Large intestine (tissue), 3 donors: ENCODE data around the gene MYH3. TPM values are rescaled to one million over a fixed set of nuclear protein-coding genes. Genes with fewer than 3 reads are reported as not detected.

ENCODE experiments used
- DNase-seq, 2 donors: peaks; one replicate each; pipeline versions ENCODE4 v3.0.0 to v3.0.0-alpha.2; 2013
- H3K27ac ChIP-seq: one replicate; pipeline ENCODE4 v1.5.1; 2013; ENCODE audit warnings: low read length
- H3K27me3 ChIP-seq: 2 replicates; pipeline ENCODE4 v1.6.1; 2013; ENCODE audit warnings: low read length; ENCODE audit not compliant: control insufficient read depth, insufficient read depth
- H3K36me3 ChIP-seq: 2 replicates; pipeline ENCODE4 v1.6.1; 2013; ENCODE audit warnings: low read length; ENCODE audit not compliant: control insufficient read depth, insufficient read depth
- H3K4me1 ChIP-seq: one replicate; pipeline ENCODE4 v1.6.1; 2013; ENCODE audit warnings: low read length; ENCODE audit not compliant: control insufficient read depth, insufficient read depth
- H3K4me3 ChIP-seq: one replicate; pipeline ENCODE4 v1.5.1; 2013; ENCODE audit warnings: low read length
- H3K9me3 ChIP-seq: one replicate; pipeline ENCODE4 v1.6.1; 2013; ENCODE audit warnings: mild to moderate bottlenecking, low read depth, low read length, moderate library complexity; ENCODE audit not compliant: control insufficient read depth
- WGBS: methylation state at CpG from one replicate; pipeline ENCODE4 v1.1.5; 2013; ENCODE audit warnings: low lambda C conversion rate; ENCODE audit not compliant: insufficient coverage; 5-methylcytosine and 5-hydroxymethylcytosine counted together
- polyA plus RNA-seq: library from polyadenylated mRNA; unstranded; fragments of 120-200 nt; gene quantifications from one replicate; pipeline ENCODE4 v1.2.1, GENCODE V29; 2013

Gene MYH3
- polyA plus RNA-seq, 1 donor, result 26.7 TPM

DNA sequence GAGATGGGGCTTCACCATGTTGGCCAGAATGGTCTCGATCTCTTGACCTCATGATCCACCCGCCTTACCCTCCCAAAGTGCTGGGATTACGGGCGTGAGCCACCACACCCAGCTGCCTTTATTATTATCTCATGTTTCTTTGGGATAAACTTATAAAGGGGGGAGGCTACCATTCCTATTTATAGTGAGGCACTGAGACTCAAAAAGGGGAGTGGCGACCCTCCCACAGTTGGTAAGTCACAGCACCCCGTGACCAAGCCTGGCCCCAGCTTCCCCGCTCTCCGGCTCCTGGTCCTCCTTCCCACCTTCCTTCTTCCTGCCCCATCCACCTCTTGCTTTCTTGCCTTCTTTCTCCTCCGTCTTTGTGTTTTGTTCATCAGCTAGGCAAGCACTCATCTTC, 5.2 kb downstream of the MYH3 start:
- Histone ChIP-seq H3K9me3 (no peaks in the 10 kb centered on the region), H3K36me3 (peaks cover 3% of the 10 kb centered on the region), H3K4me3 (no peak overlapping the region), H3K27ac (no peak overlapping the region), H3K4me1 (no peaks in the 10 kb centered on the region), H3K27me3 (no peaks in the 10 kb centered on the region)
- WGBS, result 0% methylated on average over 1 of the region's 9 CpGs
- DNase-seq, result no peak

DNA sequence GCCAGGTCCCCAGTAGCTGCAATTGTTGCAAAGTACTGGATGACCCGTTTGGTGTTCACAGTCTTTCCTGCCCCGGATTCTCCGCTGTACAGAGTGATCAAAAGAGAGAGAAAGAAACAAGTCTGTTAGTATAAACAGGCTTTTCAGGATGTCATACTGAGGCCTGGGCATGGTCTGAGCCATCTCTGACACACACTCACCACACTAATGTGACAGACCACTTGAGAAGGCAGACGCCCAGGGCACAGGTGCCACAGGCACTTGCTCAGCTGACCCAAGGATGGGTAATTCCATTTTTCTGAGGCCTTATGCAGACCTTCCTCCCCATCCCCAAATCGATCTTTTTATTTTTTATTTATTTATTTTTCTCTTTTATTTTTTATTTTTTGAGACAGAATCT, 7.5 kb downstream of the MYH3 start:
- no peak overlapping the region for H3K4me3 ChIP-seq
- no peaks in the 10 kb centered on the region for H3K9me3 ChIP-seq
- H3K36me3 ChIP-seq, result peaks cover 5% of the 10 kb centered on the region
- H3K27ac ChIP-seq, result no peak overlapping the region
- no peaks in the 10 kb centered on the region for H3K4me1 ChIP-seq
- H3K27me3 ChIP-seq, result no peaks in the 10 kb centered on the region
- 100% methylated on average over 1 of the region's 5 CpGs for whole genome bisulfite sequencing
- DNase-seq, result no peak

DNA sequence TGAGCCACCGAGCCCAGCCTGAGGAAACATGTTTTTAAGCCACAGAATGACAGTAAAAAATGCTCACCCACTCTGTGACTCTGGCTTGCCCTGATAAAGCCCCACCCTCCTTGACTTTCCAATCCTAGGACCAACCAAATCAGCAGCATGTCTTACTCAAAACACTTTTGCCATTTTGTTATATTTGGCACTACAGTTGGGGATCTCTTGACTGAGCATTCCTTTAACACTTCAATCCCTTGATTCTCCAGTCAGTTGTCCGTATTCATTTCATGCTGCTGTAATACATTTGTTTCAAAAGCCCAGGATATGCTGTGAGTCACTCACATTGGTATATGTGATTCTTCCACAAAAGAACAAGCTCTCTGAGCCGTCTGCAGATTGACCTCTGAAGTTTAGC, 8.2 kb downstream of the MYH3 start:
- H3K36me3 ChIP-seq, result peaks cover 9% of the 10 kb centered on the region
- H3K27me3 ChIP-seq, result no peaks in the 10 kb centered on the region
- no CpG with 5 or more reads among the region's 3 CpGs for WGBS
- H3K4me3 ChIP-seq, result no peak overlapping the region
- DNase-seq, result no peak
- H3K4me1 ChIP-seq, result no peaks in the 10 kb centered on the region
- no peak overlapping the region for H3K27ac ChIP-seq
- H3K9me3 ChIP-seq, result no peaks in the 10 kb centered on the region

DNA sequence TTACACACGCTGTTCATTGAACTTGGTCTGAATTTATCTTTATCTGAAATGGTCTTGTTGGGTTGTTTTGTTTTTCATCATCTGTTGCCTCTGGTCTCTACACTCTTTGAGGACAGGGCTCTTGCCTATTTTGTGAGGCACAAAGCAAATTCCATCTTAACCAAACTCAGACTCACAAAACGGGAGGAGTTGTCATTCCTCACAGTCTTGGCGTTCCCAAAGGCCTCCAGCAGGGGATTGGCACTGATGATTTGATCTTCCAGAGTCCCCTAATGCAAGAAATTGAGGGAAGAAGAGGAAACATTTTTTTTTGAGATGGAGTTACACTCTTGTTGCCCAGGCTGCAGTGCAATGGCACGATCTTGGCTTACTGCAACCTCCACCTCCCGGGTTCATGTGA, 8.7 kb downstream of the MYH3 start:
- Histone ChIP-seq H3K27me3 (no peaks in the 10 kb centered on the region), H3K27ac (no peak overlapping the region), H3K9me3 (no peaks in the 10 kb centered on the region), H3K36me3 (peaks cover 9% of the 10 kb centered on the region), H3K4me3 (no peak overlapping the region), H3K4me1 (no peaks in the 10 kb centered on the region)
- DNase-seq, result no peak
- WGBS, result 100% methylated on average over 1 of the region's 5 CpGs

DNA sequence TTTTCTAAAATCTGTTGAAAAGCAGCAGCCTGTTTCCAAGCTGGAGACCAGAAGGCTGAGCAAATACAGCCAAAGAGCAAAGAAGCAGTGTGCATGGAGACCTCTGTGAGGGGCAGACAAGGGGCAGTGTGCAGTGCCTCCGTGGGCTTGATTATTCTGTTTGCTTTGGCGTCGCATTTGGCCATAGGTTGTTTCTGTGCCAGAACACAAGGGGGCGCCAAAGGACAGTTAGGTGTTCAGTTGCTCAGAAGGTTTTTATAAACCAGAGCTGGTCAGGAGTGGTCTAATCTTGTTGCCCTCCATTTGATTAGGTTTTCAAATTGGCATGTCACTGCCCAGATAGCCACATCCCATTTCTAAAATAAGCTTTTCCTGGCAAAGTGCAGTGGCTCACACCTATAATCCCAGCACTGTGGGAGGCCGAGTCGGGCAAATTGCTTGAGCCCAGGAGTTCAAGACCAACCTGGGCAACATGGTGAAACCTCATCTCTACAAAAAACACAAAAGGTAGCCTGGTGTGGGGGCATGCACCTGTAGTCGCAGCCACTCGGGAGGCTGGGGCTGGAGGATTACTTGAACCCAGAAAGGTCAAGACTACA, 10.6 kb downstream of the MYH3 start:
- H3K4me3 ChIP-seq, result no peak overlapping the region
- WGBS, result no CpG with 5 or more reads among the region's 8 CpGs
- peak; percentile 49 to 51 for DNase-seq

DNA sequence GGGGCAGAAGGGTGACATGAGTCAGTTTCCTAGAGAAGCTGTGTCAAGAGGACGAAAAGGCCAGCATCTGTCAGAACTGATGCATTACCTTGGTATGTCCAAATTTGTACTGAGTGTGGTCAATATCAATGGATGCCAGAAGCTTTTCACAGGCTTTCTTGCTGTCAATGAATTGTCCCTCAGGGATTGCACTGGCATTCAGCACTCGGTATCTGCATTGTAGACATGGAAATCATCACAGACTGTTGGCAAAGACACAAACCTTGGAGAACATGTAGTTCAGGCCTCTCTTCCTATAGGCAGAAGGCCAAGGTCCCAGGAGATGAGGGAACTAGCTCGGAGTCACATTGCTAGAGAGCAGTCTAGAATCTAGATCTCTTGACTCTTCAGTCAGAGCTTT, 16.6 kb downstream of the MYH3 start:
- no peak for DNase-seq
- no peak overlapping the region for H3K4me3 ChIP-seq
- no peaks in the 10 kb centered on the region for H3K27me3 ChIP-seq
- H3K36me3 ChIP-seq, result peaks cover 29% of the 10 kb centered on the region
- WGBS, result 67% methylated on average over 1 of the region's 3 CpGs
- no peak overlapping the region for H3K27ac ChIP-seq
- no peaks in the 10 kb centered on the region for H3K9me3 ChIP-seq
- H3K4me1 ChIP-seq, result no peaks in the 10 kb centered on the region

More for the DNA sequence above, 10.6 kb downstream of the MYH3 start:
- Histone ChIP-seq H3K27ac (no peak overlapping the region), H3K36me3 (peaks cover 14% of the 10 kb centered on the region), H3K27me3 (no peaks in the 10 kb centered on the region), H3K4me1 (no peaks in the 10 kb centered on the region), H3K9me3 (no peaks in the 10 kb centered on the region)

DNA sequence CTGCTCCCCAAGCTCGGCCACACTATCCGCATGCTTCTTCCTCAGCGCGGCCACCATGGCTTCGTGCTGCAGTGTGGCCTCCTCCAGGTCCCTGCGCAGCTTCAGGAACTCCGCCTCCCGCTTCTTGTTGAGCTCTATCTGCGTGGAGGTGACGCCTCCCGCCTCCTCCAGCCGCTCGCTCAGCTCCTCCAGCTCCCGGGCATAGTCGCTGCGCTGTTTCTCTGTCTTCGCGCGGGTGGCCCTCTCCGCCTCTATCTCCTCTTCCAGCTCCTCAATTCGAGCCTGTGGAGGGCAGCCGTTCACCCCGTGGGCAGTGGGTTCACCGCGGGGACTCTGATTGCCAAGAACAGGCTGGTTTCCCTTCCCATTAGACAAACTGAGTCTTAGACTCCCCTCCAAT, 19.0 kb downstream of the MYH3 start:
- no peaks in the 10 kb centered on the region for H3K9me3 ChIP-seq
- H3K4me3 ChIP-seq, result no peak overlapping the region
- H3K27me3 ChIP-seq, result no peaks in the 10 kb centered on the region
- H3K27ac ChIP-seq, result no peak overlapping the region
- no CpG with 5 or more reads among the region's 25 CpGs for WGBS
- H3K4me1 ChIP-seq, result no peaks in the 10 kb centered on the region
- peaks cover 28% of the 10 kb centered on the region for H3K36me3 ChIP-seq
- DNase-seq, result no peak

DNA sequence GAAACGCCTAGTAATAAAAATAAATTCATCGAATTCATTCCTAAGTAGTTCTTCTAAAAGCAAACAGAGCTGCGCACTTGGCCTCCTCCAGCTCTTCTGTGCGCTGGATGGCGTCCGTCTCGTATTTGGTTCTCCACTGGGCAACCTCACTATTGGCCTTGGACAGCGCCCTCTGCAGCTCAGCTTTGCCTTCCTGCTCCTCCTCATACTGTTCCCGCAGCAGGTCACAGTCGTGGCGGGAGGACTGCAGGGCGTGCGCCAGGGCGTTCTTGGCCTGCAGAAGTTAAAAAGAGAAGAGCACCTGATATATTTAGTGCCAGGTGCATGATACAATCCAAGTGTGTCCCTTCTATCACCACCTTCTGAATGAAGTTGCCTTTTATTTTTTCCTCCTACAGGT, 21.8 kb downstream of the MYH3 start:
- no peak for DNase-seq
- no CpG with 5 or more reads among the region's 14 CpGs for WGBS
- H3K4me1 ChIP-seq, result no peaks in the 10 kb centered on the region
- no peaks in the 10 kb centered on the region for H3K27me3 ChIP-seq
- H3K4me3 ChIP-seq, result no peak overlapping the region
- no peak overlapping the region for H3K27ac ChIP-seq
- H3K9me3 ChIP-seq, result no peaks in the 10 kb centered on the region
- peaks cover 25% of the 10 kb centered on the region for H3K36me3 ChIP-seq

DNA sequence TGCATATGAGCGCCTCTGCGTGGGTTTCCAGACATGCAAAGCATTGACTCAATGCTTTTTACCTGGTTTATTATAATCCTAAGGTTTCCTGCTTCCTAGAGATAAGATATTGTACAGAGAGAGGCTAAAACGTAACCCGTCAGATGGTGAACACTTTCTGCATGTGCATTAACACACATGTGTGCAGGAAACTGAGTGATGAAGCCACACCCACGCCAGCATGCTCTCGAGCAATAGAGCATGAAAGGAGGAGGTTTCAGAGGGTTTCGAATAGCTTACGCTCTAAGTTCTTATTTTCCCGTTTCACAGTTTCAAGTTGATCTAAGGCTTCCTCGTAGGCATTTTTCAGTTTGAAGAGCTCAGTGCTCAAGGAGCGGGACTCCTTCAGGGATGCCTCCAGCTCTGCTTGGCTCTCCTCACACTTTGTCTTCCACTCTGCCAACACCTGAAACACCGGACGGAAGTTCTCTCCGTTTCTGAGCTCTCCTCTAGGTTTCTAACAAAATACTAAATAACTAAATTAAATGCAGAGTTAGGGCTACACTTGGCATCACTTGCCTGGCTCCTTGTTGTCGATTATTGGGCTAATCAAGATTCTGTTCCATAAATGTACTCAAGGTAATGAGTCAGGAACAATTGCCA, 23.2 kb downstream of the MYH3 start:
- H3K27me3 ChIP-seq, result no peaks in the 10 kb centered on the region
- no peak overlapping the region for H3K4me3 ChIP-seq
- no peak overlapping the region for H3K27ac ChIP-seq
- H3K9me3 ChIP-seq, result no peaks in the 10 kb centered on the region
- no peaks in the 10 kb centered on the region for H3K4me1 ChIP-seq
- whole genome bisulfite sequencing, result 98% methylated on average over 7 of the region's 15 CpGs
- peaks cover 20% of the 10 kb centered on the region for H3K36me3 ChIP-seq
- DNase-seq, result no peak

DNA sequence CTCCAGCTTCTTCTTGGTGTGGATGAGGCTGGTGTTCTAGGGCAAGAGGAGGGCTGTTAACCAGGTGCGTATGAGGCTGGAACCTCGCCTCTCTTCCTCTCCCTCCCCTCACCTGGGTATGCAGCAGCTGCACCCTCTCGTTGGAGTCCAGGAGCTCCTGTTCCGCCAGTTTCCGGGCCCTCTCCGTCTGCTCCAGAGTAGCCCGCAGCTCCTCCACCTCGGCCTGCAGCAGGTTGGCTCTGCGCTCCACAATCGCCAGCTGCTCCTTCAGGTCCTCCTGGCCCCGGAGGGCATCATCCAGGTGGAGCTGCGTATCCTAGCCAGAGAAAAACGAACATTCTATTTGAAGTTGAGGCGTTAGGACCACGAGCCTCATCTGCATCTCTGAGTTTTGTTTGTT, 25.4 kb downstream of the MYH3 start:
- 87% methylated on average over 8 of the region's 15 CpGs for WGBS
- H3K27ac ChIP-seq, result no peak overlapping the region
- DNase-seq, result no peak
- H3K4me1 ChIP-seq, result no peaks in the 10 kb centered on the region
- H3K9me3 ChIP-seq, result no peaks in the 10 kb centered on the region
- no peak overlapping the region for H3K4me3 ChIP-seq
- H3K36me3 ChIP-seq, result peaks cover 16% of the 10 kb centered on the region
- no peaks in the 10 kb centered on the region for H3K27me3 ChIP-seq
